HG03520 (cell line): ENCODE data around the gene NDUFA8.

Source experiments
- ATAC-seq: cut with Tn5 transposase; IDR thresholded peaks from one replicate; pipeline ENCODE4 v1.9.1; 2021; ENCODE audit warnings: mild to moderate bottlenecking, moderate library complexity; ENCODE audit not compliant: unreplicated experiment

NDUFA8 gene

DNA sequence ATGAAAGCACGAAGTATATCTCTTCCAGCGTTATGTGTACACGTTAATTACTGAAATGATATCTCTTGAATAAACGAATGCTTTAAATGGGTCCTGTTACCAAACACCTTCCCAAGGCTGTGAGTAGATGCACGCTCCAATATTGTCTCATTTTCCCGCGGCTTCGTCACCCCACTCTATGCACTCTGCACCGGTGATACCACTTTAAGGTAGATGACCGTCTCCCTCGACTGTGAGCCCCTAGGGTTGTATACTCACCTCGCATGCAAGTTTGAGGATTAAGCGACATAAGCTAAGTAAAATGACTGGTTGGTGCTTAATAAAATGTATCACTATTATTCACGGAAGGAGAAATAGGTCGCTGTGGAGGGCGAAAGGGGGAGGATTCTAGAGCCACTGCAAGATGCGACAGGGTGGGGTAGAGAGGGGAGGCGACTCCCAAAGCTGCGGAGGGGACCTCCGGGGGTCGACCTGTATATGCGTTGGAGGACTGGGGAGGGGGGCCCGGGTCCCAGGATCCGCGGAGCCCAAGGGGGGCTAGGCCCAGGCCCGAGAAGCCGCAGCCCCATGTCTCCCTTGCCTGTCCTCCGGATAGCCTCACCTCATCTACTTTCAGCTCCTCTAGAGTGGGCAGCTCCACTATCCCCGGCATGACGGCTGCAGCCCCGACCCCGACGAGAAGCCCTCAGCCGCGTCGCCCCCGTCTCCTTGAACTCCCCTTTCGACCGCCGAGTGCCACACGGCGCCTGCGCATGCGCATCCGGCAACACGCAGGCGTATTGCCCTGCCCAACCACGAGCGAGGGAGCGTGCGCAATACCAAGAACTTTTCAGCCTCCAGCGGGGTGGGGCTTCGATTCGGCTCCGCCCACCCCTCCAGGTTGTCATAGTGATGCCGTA lies at the start of gene NDUFA8, which contains the start of gene MORN5:
NDUFA8 (minus strand) TSS at position 754 of the 899 bp plus-strand sequence; CDS start at position 652, 102 bp downstream.
MORN5 (plus strand) TSS at position 883 of the 899 bp plus-strand sequence. CDS start 65 bp downstream, outside the sequence.
- peak; percentile 93 for ATAC-seq

GRCh38 chr9:122207096-122207495 lies 47.5 kb upstream of the NDUFA8 start:
- ATAC-seq, result no peak

DNA sequence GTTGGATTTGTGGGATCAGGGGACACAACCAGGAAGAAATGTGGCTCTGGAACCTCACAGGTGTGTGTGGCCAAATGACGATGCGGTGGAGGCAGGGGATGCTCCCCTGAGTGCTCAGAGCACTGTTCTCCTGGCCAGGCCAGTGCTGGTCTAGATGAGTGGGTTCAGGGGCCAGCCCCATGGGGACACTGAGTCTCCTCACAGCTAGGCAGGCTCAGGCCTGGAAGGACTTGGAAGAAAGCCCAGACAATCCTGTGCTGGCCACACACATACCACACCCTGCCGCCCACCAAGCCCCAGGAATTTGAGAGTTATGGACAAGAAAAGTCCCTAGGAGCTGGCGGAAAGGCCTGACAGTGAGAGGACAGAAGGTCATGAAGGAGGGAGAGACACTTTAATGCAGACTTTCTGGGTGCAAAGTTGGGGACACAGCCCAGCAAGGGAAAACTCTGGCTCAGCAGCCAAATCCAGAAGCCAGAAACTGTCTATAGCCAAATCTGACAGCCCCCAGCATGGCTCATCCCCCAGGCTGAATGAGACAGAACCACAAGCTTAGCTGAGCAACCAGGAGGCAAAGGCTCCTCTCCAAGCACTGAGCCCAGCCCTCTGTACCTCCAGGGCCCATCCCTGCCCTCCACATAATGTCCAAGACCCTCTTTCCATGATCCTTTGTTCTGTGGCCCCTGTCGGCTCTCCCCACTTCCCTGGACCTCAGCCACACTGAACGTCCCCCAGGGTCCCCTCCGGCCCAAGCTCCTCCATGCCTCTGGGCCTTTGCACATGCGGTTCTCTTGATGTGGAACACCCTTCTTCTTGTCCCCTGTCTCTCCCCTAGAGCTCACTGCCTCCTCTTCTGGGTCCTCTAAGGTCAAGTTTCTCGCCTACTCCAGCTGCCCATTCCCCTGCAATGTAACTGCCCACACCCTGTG lies 46.8 kb upstream of the NDUFA8 start:
- ATAC-seq, result no peak

DNA sequence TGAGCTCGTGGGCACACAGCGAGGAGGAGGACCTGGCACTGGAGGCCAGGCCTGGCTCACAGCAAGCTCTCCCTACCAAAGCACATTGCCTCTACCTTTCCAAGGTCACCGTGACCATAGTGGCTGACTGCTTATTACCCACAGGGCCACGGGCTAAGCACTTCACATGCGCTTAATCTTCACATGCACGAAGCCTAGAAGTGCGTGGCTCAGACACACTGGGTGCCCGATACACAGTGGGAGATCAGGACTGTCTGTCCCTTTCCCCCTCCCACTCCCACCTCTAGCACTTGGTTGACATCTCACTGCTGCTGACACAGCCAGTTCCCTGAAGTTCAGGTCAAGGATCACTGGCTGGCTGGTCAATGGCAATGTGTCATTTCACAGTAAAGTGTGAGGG lies 45.6 kb upstream of the NDUFA8 start:
- no peak for ATAC-seq

DNA sequence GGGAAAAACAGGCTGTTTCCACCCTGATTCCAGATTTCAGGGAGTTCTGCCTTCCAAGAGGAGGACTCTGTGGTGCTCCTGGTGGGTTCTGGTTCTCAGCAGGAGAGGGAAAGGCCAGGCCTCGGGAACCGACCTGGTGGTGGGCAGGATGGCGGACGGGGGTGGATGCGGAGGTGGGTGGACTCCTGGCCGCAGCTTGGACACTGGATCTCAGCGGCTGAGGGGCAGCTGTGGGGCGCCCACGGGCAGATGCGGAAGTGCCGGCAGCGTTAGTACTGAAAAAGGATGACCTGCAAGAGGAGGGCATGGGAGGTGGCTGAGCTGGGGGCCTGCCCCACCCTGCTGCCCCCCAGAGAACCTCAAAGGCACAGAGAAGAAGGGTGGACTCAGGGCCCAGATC lies 44.9 kb upstream of the NDUFA8 start:
- ATAC-seq, result no peak

DNA sequence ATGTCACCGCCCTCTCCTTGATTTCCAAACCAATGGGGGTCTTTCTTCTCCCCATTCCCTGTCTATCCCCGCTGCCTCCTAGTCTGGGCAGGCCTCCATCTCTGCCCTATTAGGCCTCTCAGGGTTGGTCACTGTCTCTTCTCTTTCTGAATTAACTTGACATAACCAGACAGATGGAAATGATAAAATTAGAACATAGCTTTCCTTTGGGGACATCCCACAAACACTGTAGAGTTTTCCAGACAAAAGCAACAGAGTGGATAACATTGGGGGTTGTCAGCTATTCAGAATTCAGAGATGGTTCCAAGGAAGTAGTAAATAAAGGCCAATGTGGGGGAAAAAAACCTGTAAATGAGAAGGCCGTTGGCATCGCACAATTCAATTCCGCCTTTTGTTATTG lies 44.5 kb upstream of the NDUFA8 start:
- ATAC-seq, result no peak

DNA sequence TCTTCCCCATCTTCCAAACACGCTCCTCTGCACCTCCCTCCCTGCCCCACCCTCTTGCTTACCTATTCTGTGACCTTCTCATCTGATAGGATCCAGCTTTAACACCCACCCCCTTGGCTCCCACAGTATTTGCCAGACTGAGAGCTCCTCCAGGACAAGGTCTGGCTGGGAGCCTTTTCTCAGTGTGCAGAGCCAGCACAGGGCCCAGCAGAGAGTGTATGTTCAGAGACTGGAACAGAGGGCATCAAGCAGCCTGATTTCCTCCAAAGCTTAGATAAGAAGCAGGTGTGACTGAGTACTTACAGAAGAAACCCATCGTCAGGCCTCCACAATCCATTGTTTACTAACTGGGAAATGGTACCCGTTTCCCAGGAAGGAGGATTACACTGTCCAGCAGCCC lies 42.5 kb upstream of the NDUFA8 start:
- ATAC-seq, result no peak

- ATAC-seq, result no peak
These were observed 42.1 kb upstream of the NDUFA8 start for GRCh38 chr9:122201641-122202040.

GRCh38 chr9:122200960-122201595 lies 41.5 kb upstream of the NDUFA8 start:
- ATAC-seq, result no peak

GRCh38 chr9:122197882-122198281 lies 38.3 kb upstream of the NDUFA8 start:
- ATAC-seq, result no peak

GRCh38 chr9:122197426-122197825 lies 37.8 kb upstream of the NDUFA8 start:
- no peak for ATAC-seq

GRCh38 chr9:122195875-122196274 lies 36.3 kb upstream of the NDUFA8 start:
- ATAC-seq, result no peak

DNA sequence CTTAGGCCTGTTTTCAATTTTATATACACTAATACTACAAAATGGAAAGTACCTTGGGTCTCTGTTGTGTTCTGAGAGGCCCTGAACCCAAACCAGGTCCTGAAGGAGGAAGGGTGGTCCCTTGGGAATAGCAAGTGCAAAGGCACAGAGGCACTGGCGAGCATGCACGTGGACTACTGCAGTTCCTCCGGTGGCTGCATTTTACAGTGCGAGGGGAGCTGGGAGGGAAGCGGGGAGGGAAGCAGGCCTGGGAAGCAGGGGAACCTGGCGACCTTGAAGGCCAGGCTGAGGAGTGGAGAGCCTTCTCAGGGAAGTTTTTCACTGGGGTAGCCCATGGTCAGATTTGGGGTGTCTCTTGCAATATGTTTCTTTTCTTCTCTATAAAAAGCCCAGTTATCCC lies 34.1 kb upstream of the NDUFA8 start:
- no peak for ATAC-seq

- no peak for ATAC-seq
These were observed 33.4 kb upstream of the NDUFA8 start for GRCh38 chr9:122192914-122193525.

DNA sequence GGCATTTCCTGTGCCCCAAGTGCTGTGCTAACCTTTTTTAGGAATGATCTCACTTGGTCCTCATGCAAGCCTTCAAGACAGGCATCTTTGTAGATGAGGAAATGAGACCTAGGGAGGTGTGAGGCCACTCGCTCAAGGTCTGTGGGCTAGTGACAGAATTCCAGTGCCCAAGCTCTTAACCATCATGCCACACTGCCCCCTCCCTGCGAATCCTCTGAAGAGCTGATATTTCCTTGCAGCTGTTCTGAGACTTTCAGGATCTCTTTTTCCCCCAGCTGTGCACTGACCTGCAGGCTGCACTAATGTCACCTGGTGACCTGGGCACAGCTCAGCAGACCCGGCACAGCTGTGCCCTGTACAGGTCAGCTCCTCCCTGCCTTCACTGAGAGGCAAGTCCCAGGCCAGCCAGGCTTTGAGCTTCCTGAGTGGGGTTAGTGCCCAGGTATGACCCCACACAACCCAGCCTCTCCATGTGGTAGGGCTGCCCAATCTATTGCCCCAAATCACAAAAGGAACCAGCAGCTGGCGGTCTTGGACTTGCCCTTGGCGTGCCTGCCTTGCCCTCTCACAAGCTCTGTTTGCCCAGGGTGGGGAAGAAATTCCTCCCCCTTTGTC lies 32.8 kb upstream of the NDUFA8 start:
- no peak for ATAC-seq

- ATAC-seq, result no peak
These were observed 32.0 kb upstream of the NDUFA8 start for GRCh38 chr9:122191584-122191983.

DNA sequence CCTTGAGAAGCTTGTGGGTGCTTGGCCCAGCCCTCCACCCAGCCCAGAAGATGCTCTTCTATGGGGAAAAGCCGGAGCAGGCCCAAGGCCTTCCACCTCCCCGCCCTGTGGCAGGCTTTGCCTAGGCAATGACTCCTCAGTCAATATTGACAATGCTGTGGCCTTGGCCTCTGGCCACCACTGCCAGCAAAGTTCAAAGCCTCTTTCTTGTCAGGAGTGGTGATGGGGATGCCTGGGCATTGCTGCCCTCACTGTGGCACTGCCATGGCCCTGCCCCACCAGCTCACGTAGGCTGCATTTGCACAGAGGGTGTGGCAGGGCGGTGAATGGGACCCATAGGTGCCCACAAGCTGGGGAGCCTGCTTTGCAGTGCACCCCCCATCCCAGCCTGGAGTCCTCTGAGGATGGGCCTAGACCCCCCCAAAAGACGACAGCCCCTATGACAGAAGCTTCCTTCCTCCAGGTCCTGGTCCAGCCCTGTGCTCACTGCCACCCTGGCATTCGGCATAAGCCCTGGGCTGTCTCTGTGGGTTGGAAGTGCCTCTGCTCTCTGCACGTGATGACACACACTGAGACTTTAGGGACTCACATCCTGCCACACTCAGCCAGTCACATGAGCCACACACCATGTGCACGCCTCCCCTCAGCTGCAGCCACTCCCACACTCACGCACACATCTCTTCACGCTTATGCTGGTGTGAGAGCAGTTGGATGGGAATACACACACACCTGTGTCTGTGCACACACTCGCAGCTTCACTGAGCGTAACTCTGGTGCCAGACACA lies 31.2 kb upstream of the NDUFA8 start:
- ATAC-seq, result no peak

DNA sequence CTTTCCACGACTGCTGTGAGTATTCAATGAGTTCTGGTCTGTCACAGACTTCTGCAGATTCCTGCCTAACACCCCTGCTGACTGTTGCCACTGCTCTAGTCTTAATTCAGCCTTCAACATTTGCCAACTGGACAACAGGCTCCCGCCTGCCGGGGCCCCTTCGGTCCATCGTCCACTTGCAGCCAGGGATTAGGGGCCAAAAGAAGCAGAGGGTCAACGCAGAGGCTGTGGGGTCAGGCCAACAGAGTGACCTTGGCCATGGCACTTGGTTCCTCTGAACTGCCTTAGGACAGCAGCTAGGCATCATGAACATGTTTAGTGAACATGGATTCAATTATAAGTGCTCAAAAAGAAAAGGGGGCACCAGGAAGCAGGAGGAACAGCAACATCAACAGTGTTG lies 28.8 kb upstream of the NDUFA8 start:
- ATAC-seq, result no peak

GRCh38 chr9:122186777-122187470 lies 27.3 kb upstream of the NDUFA8 start:
- no peak for ATAC-seq
